Activated CD8-positive, alpha-beta T cell treated with anti-CD3 and anti-CD28 coated beads for 36 hours (primary cell): ENCODE results near the gene ACKR3. TPM values are rescaled to one million over a fixed set of nuclear protein-coding genes. Genes with fewer than 3 reads are reported as not detected.

Experiments
- ATAC-seq: fragments of 200-7000 bp; cut with Tn5 transposase; one replicate; pipeline ENCODE4 v1.10.0; 2021; ENCODE audit warnings: mild to moderate bottlenecking, moderate library complexity
- CTCF ChIA-PET: fragments of 350-600 bp; sonication (Branson Sonifier 250); formaldehyde crosslinking; loops from one replicate; lab custom pipeline; 2021; ENCODE audit warnings: antibody characterized with exemption; lab: Charles Lee
- POLR2A ChIA-PET: fragments of 350-600 bp; sonication (Branson Sonifier 250); formaldehyde crosslinking; loops from one replicate; lab custom pipeline; 2021; ENCODE audit warnings: antibody characterized with exemption; lab: Charles Lee
- DNase-seq: peaks from one replicate; pipeline ENCODE4 v3.0.0-alpha.2; 2020
- H3K27ac Mint-ChIP-seq: one replicate; pipeline ENCODE4 v1.8.0; 2021; ENCODE audit warnings: mild to moderate bottlenecking, mixed read lengths
- H3K27me3 Mint-ChIP-seq: one replicate; pipeline ENCODE4 v1.8.0; 2021; ENCODE audit warnings: mixed read lengths
- H3K36me3 Mint-ChIP-seq: one replicate; pipeline ENCODE4 v1.8.0; 2021; ENCODE audit warnings: low read depth, mixed read lengths
- H3K4me1 Mint-ChIP-seq: one replicate; pipeline ENCODE4 v1.8.0; 2021; ENCODE audit warnings: low read depth, mixed read lengths
- H3K4me3 Mint-ChIP-seq: one replicate; pipeline ENCODE4 v1.8.0; 2021; ENCODE audit warnings: mild to moderate bottlenecking, moderate library complexity, mixed read lengths
- H3K9me3 Mint-ChIP-seq: one replicate; pipeline ENCODE4 v1.8.0; 2021; ENCODE audit warnings: mixed read lengths
- CTCF ChIP-seq: fragments of 200-600 bp; IDR thresholded peaks from one replicate; pipeline ENCODE4 v1.8.0; 2022; ENCODE audit warnings: antibody characterized with exemption, mild to moderate bottlenecking
- intact Hi-C: fragments of 100-400 bp; cut with micrococcal nuclease; formaldehyde crosslinking; loops from one replicate; pipeline ENCODE4 v1.10.0; 2022
- total RNA-seq, 2 experiments: library from RNA; stranded (reverse); gene quantifications; one replicate each; pipeline ENCODE4 v1.2.3, GENCODE V29; 2021

Gene ACKR3
- total RNA-seq, 2 experiments from 2014 or later: 2.4 to 3.4 TPM

GRCh38 chr2:236579048-236579745, 9.6 kb downstream of the ACKR3 start:
- Mint-ChIP-seq H3K36me3 (peaks cover 10% of the 10 kb centered on the region), H3K27me3 (no peaks in the 10 kb centered on the region), H3K9me3 (no peaks in the 10 kb centered on the region), H3K4me3 (no peak overlapping the region), H3K4me1 (no peaks in the 10 kb centered on the region), H3K27ac (no peak overlapping the region)
- POLR2A ChIA-PET: no interaction called here
- CTCF ChIA-PET: interaction anchor here (0.8 to 1.5 kb wide), 2 partner anchors 9 to 10 kb away, joined by 4 to 5 read pairs; partner anchors contain the start of gene ACKR3
- no peak for TF ChIP-seq CTCF
- DNase-seq (no peak), ATAC-seq (no peak)
- intact Hi-C loops: no loop called here

GRCh38 chr2:236579746-236580315, 10.2 kb downstream of the ACKR3 start:
- Mint-ChIP-seq H3K9me3 (no peaks in the 10 kb centered on the region), H3K27ac (no peak overlapping the region), H3K36me3 (peaks cover 10% of the 10 kb centered on the region), H3K4me3 (no peak overlapping the region), H3K4me1 (no peaks in the 10 kb centered on the region), H3K27me3 (no peaks in the 10 kb centered on the region)
- ChIA-PET POLR2A (no interaction called here), CTCF (interaction anchor here (1.8 kb wide), 1 partner anchor 10 kb away, joined by 7 read pairs; the partner anchor contains the start of gene ACKR3)
- DNase-seq (no peak), ATAC-seq (no peak)
- intact Hi-C loops: no loop called here
- TF ChIP-seq CTCF: no peak

DNA sequence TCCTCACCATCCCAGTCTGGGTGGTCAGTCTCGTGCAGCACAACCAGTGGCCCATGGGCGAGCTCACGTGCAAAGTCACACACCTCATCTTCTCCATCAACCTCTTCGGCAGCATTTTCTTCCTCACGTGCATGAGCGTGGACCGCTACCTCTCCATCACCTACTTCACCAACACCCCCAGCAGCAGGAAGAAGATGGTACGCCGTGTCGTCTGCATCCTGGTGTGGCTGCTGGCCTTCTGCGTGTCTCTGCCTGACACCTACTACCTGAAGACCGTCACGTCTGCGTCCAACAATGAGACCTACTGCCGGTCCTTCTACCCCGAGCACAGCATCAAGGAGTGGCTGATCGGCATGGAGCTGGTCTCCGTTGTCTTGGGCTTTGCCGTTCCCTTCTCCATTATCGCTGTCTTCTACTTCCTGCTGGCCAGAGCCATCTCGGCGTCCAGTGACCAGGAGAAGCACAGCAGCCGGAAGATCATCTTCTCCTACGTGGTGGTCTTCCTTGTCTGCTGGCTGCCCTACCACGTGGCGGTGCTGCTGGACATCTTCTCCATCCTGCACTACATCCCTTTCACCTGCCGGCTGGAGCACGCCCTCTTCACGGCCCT, 11.2 kb downstream of the ACKR3 start:
- Mint-ChIP-seq H3K36me3 (peaks cover 10% of the 10 kb centered on the region), H3K4me3 (no peak overlapping the region), H3K27ac (no peak overlapping the region), H3K9me3 (no peaks in the 10 kb centered on the region), H3K27me3 (no peaks in the 10 kb centered on the region), H3K4me1 (no peaks in the 10 kb centered on the region)
- no peak for ATAC-seq
- ChIA-PET CTCF (interaction anchor here (1.8 kb wide), 1 partner anchor 11 kb away, joined by 7 read pairs; the partner anchor contains the start of gene ACKR3), POLR2A (no interaction called here)
- intact Hi-C loops: no loop called here
- no peak for DNase-seq
- TF ChIP-seq CTCF: no peak

GRCh38 chr2:236581546-236581945, 11.9 kb downstream of the ACKR3 start:
- Mint-ChIP-seq H3K9me3 (no peaks in the 10 kb centered on the region), H3K27me3 (no peaks in the 10 kb centered on the region), H3K36me3 (peaks cover 10% of the 10 kb centered on the region), H3K4me1 (no peaks in the 10 kb centered on the region), H3K27ac (no peak overlapping the region), H3K4me3 (no peak overlapping the region)
- CTCF ChIA-PET: interaction anchor here (1.8 kb wide), 1 partner anchor 12 kb away, joined by 7 read pairs; the partner anchor contains the start of gene ACKR3
- DNase-seq (no peak), ATAC-seq (no peak)
- intact Hi-C loops: no loop called here
- POLR2A ChIA-PET: no interaction called here
- TF ChIP-seq CTCF: no peak
